ENCODE data around the gene FBXO31.

DNA sequence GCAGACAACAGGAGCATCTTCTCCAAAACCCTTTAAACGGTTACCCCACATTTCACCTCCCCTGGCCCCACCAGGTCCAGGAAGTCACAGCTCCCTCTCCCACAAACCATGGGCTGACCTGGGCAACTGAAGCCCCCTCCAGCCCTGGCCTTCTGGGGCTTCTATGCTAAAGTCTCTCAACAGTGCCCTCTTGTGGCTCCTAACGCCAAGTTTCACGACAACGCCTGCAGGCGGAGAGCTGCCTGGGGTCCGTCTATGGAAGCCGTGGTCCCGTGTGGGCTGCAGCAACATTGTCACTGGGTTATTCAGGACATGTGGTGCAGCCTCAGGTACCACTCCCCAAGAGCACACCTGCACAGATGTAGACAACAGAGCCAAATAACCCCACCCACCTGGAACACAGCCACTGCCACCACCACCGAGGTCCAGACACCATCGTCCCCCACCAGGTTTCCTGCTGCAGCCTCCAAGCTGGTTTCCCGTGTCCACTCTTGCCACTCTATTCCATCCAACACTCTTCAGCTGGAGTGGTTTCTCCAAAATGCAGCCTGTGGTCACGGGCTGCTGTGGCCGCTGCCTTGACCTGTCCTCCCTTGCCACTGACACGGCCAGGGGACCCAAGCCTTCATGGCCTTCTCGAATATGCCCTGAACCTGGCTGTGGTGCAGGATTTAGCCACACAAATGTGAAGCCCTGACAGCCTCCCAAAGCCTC is 85.5 kb downstream of the FBXO31 start:
- TF ChIP-seq, protein P1, sequence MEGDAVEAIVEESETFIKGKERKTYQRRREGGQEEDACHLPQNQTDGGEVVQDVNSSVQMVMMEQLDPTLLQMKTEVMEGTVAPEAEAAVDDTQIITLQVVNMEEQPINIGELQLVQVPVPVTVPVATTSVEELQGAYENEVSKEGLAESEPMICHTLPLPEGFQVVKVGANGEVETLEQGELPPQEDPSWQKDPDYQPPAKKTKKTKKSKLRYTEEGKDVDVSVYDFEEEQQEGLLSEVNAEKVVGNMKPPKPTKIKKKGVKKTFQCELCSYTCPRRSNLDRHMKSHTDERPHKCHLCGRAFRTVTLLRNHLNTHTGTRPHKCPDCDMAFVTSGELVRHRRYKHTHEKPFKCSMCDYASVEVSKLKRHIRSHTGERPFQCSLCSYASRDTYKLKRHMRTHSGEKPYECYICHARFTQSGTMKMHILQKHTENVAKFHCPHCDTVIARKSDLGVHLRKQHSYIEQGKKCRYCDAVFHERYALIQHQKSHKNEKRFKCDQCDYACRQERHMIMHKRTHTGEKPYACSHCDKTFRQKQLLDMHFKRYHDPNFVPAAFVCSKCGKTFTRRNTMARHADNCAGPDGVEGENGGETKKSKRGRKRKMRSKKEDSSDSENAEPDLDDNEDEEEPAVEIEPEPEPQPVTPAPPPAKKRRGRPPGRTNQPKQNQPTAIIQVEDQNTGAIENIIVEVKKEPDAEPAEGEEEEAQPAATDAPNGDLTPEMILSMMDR (IDR thresholded peaks at IDR 0.05; ENCODE audit: poor library complexity), result peak; percentile 54
- TF ChIP-seq EZH2 (IDR thresholded peaks at IDR 0.05; ENCODE audit: borderline replicate concordance) (no peak), EZH2phosphoT487 (IDR thresholded peaks at IDR 0.05; ENCODE audit: low read depth, severe bottlenecking, unreplicated experiment) (no peak)
